ENCODE measurements around the gene VMP1.
A peak's percentile ranks its signal among the peaks of the same experiment; 100 is the strongest.

Gene VMP1

GRCh38 chr17:59829217-59830006 is 122.0 kb downstream of the VMP1 start:
- peak overlapping the region; percentile 98 to 99 for H3K27ac ChIP-seq (ENCODE audit: insufficient read depth in 1 of 2, low read depth in 1 of 2, low read length in 2 of 2, poor library complexity in 1 of 2, severe bottlenecking in 2 of 2)
- peak; percentile 95 to 99 (median 97) for DNase-seq
- CTCF ChIA-PET = interaction anchor here (0.7 to 1.3 kb wide), 6 partner anchors 8 to 76 kb away, joined by 3 to 8 read pairs (median 3); no protein-coding TSS in a partner anchor
- no CpG with 5 or more reads among the region's 4 CpGs for WGBS (ENCODE audit: insufficient coverage)
- no peaks in the 10 kb centered on the region for H3K36me3 ChIP-seq (ENCODE audit: control insufficient read depth in 4 of 4, insufficient read depth in 4 of 4, low read length in 3 of 4)
- POLR2A ChIA-PET = interaction anchor here (0.5 to 2.9 kb wide), 6 partner anchors 9 to 43 kb away, joined by 3 to 21 read pairs (median 4); no protein-coding TSS in a partner anchor
- H3K4me1 ChIP-seq (ENCODE audit: control extremely low read depth in 1 of 4, control insufficient read depth in 4 of 4, insufficient read depth in 4 of 4, low read length in 3 of 4) = peaks cover 48 to 77% (median 73%) of the 10 kb centered on the region in 4 experiments
- H3K4me3 ChIP-seq (ENCODE audit: control insufficient read depth in 1 of 7, extremely low read depth in 1 of 7, insufficient read depth in 4 of 7, low read depth in 2 of 7, low read length in 6 of 7) = peak overlapping the region in 6 of 7 experiments; percentile 8 to 61 (median 46)
- no peaks in the 10 kb centered on the region for H3K27me3 ChIP-seq (replicated peaks in 2 of 5; ENCODE audit: control insufficient read depth in 4 of 5, insufficient read depth in 5 of 5, low read length in 4 of 5)
- no peaks in the 10 kb centered on the region for H3K9me3 ChIP-seq (ENCODE audit: control extremely low read depth in 1 of 5, control insufficient read depth in 4 of 5, insufficient read depth in 2 of 5, low read depth in 1 of 5, low read length in 4 of 5)

- DNase-seq = no peak
- Histone ChIP-seq H3K4me1 (ENCODE audit: control extremely low read depth in 1 of 4, control insufficient read depth in 4 of 4, insufficient read depth in 4 of 4, low read length in 3 of 4) (peaks cover 48 to 75% (median 71%) of the 10 kb centered on the region in 4 experiments), H3K36me3 (ENCODE audit: control insufficient read depth in 4 of 4, insufficient read depth in 4 of 4, low read length in 3 of 4) (peaks cover 0 to 3% (median 0%) of the 10 kb centered on the region in 4 experiments), H3K27me3 (replicated peaks in 2 of 5; ENCODE audit: control insufficient read depth in 4 of 5, insufficient read depth in 5 of 5, low read length in 4 of 5) (no peaks in the 10 kb centered on the region), H3K4me3 (ENCODE audit: control insufficient read depth in 1 of 7, extremely low read depth in 1 of 7, insufficient read depth in 4 of 7, low read depth in 2 of 7, low read length in 6 of 7) (peak overlapping the region in 4 of 7 experiments; percentile 12 to 61 (median 54)), H3K9me3 (ENCODE audit: control extremely low read depth in 1 of 5, control insufficient read depth in 4 of 5, insufficient read depth in 2 of 5, low read depth in 1 of 5, low read length in 4 of 5) (no peaks in the 10 kb centered on the region), H3K27ac (ENCODE audit: insufficient read depth in 1 of 2, low read depth in 1 of 2, low read length in 2 of 2, poor library complexity in 1 of 2, severe bottlenecking in 2 of 2) (peak overlapping the region; percentile 98 to 99)
- WGBS (ENCODE audit: insufficient coverage) = 90% methylated on average over 1 of the region's 3 CpGs
- POLR2A ChIA-PET = interaction anchor here (0.6 to 2.9 kb wide), 4 partner anchors 8 to 194 kb away, joined by 3 to 21 read pairs (median 9); no protein-coding TSS in a partner anchor
- CTCF ChIA-PET = interaction anchor here (0.7 to 1.2 kb wide), 5 partner anchors 10 to 76 kb away, joined by 3 read pairs; no protein-coding TSS in a partner anchor
These were observed 122.7 kb downstream of the VMP1 start for GRCh38 chr17:59830007-59830630.

GRCh38 chr17:59830846-59831486 is 123.5 kb downstream of the VMP1 start:
- Histone ChIP-seq H3K4me1 (ENCODE audit: control extremely low read depth in 1 of 4, control insufficient read depth in 4 of 4, insufficient read depth in 4 of 4, low read length in 3 of 4) (peaks cover 43 to 66% (median 64%) of the 10 kb centered on the region in 4 experiments), H3K4me3 (ENCODE audit: control insufficient read depth in 1 of 7, extremely low read depth in 1 of 7, insufficient read depth in 4 of 7, low read depth in 2 of 7, low read length in 6 of 7) (no peak overlapping the region), H3K27ac (ENCODE audit: insufficient read depth in 1 of 2, low read depth in 1 of 2, low read length in 2 of 2, poor library complexity in 1 of 2, severe bottlenecking in 2 of 2) (peak overlapping the region; percentile 98 to 99), H3K27me3 (replicated peaks in 2 of 5; ENCODE audit: control insufficient read depth in 4 of 5, insufficient read depth in 5 of 5, low read length in 4 of 5) (no peaks in the 10 kb centered on the region), H3K36me3 (ENCODE audit: control insufficient read depth in 4 of 4, insufficient read depth in 4 of 4, low read length in 3 of 4) (peaks cover 0 to 3% (median 0%) of the 10 kb centered on the region in 4 experiments), H3K9me3 (ENCODE audit: control extremely low read depth in 1 of 5, control insufficient read depth in 4 of 5, insufficient read depth in 2 of 5, low read depth in 1 of 5, low read length in 4 of 5) (no peaks in the 10 kb centered on the region)
- WGBS (ENCODE audit: insufficient coverage) = no CpG with 5 or more reads among the region's 1 CpG
- POLR2A ChIA-PET = interaction anchor here (0.6 to 1.0 kb wide), 3 partner anchors 11 to 195 kb away, joined by 3 to 4 read pairs (median 4); no protein-coding TSS in a partner anchor
- no peak for DNase-seq
- CTCF ChIA-PET = interaction anchor here (0.7 to 4.1 kb wide), 5 partner anchors 11 to 78 kb away, joined by 3 to 23 read pairs (median 4); no protein-coding TSS in a partner anchor

- WGBS (ENCODE audit: insufficient coverage) = 92% methylated on average over 2 of the region's 4 CpGs
These were observed 125.5 kb downstream of the VMP1 start for GRCh38 chr17:59832883-59833379.

DNA sequence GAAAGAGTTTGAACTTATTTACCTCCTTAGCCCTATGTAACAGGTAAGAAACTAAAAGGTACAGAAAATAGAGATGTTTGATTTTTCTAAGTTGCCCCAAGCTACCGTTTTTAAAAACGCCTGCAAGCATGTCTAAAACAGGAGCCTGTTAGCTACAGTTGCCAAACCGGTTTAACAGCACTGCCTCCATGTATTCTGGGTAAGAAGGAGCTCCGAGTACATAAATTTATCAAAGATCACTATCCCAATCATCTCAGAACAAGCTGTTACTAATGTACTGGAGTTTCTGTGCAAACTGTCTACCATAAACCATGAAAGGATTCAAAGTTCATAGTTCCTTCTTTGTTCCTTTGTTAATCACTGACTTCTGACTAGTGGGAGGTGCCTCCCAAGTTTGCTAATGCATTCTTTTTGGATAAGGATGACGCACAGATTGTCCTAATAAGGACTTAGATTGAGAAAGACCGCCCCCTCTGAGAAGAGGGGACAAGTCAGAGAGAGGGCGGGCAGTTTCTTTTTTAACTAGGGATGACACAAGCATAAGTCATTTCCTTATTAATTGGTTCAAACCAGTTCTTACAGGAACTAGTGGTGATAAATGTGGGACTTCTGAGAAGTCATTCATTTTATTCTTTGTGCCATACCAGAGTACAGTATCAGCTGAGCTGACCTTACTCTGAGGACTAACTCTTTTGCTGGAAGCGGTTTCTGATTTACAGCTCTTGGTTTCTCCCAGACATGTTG is 130.0 kb downstream of the VMP1 start:
- ChIA-PET CTCF (interaction anchor here (0.7 to 4.2 kb wide), 8 partner anchors 9 to 86 kb away, joined by 3 to 25 read pairs (median 4); no protein-coding TSS in a partner anchor), POLR2A (interaction anchor here (0.6 to 3.0 kb wide), 6 partner anchors 8 to 84 kb away, joined by 3 to 21 read pairs (median 4); no protein-coding TSS in a partner anchor)
- DNase-seq = peak; percentile 97 to 100 (median 99)
- Histone ChIP-seq H3K9me3 (ENCODE audit: control extremely low read depth in 1 of 5, control insufficient read depth in 4 of 5, insufficient read depth in 2 of 5, low read depth in 1 of 5, low read length in 4 of 5) (no peaks in the 10 kb centered on the region), H3K4me1 (ENCODE audit: control extremely low read depth in 1 of 4, control insufficient read depth in 4 of 4, insufficient read depth in 4 of 4, low read length in 3 of 4) (peaks cover 20 to 45% (median 38%) of the 10 kb centered on the region in 4 experiments), H3K27me3 (replicated peaks in 2 of 5; ENCODE audit: control insufficient read depth in 4 of 5, insufficient read depth in 5 of 5, low read length in 4 of 5) (no peaks in the 10 kb centered on the region), H3K4me3 (ENCODE audit: control insufficient read depth in 1 of 7, extremely low read depth in 1 of 7, insufficient read depth in 4 of 7, low read depth in 2 of 7, low read length in 6 of 7) (peak overlapping the region in 6 of 7 experiments; percentile 78 to 100 (median 90)), H3K27ac (ENCODE audit: insufficient read depth in 1 of 2, low read depth in 1 of 2, low read length in 2 of 2, poor library complexity in 1 of 2, severe bottlenecking in 2 of 2) (peak overlapping the region; percentile 96), H3K36me3 (ENCODE audit: control insufficient read depth in 4 of 4, insufficient read depth in 4 of 4, low read length in 3 of 4) (peaks cover 16 to 26% (median 18%) of the 10 kb centered on the region in 4 experiments)
- 9% methylated on average over 6 of the region's 8 CpGs for WGBS (ENCODE audit: insufficient coverage)

More at GRCh38 chr17:59832883-59833379, 125.5 kb downstream of the VMP1 start:
- no peaks in the 10 kb centered on the region for H3K9me3 ChIP-seq (ENCODE audit: control extremely low read depth in 1 of 5, control insufficient read depth in 4 of 5, insufficient read depth in 2 of 5, low read depth in 1 of 5, low read length in 4 of 5)
- peaks cover 0 to 3% (median 0%) of the 10 kb centered on the region in 4 experiments for H3K36me3 ChIP-seq (ENCODE audit: control insufficient read depth in 4 of 4, insufficient read depth in 4 of 4, low read length in 3 of 4)
- ChIA-PET CTCF (interaction anchor here (0.8 to 4.1 kb wide), 5 partner anchors 14 to 85 kb away, joined by 3 to 23 read pairs (median 4); no protein-coding TSS in a partner anchor), POLR2A (no interaction called here)
- H3K4me3 ChIP-seq (ENCODE audit: control insufficient read depth in 1 of 7, extremely low read depth in 1 of 7, insufficient read depth in 4 of 7, low read depth in 2 of 7, low read length in 6 of 7) = no peak overlapping the region
- H3K27me3 ChIP-seq (replicated peaks in 2 of 5; ENCODE audit: control insufficient read depth in 4 of 5, insufficient read depth in 5 of 5, low read length in 4 of 5) = no peaks in the 10 kb centered on the region
- peaks cover 29 to 61% (median 56%) of the 10 kb centered on the region in 4 experiments for H3K4me1 ChIP-seq (ENCODE audit: control extremely low read depth in 1 of 4, control insufficient read depth in 4 of 4, insufficient read depth in 4 of 4, low read length in 3 of 4)
- DNase-seq = no peak
- no peak overlapping the region for H3K27ac ChIP-seq (ENCODE audit: insufficient read depth in 1 of 2, low read depth in 1 of 2, low read length in 2 of 2, poor library complexity in 1 of 2, severe bottlenecking in 2 of 2)
